Measurements from ENCODE around the gene RBM17.

RBM17 gene

GRCh38 chr10:6082496-6083395 is 6.1 kb upstream of the RBM17 start:
- H3K9me3 Mint-ChIP-seq, result peaks cover 6% of the 10 kb centered on the region
- peak; percentile 6 for ATAC-seq
- peaks cover 67% of the 10 kb centered on the region for H3K4me1 Mint-ChIP-seq
- H3K4me3 Mint-ChIP-seq, result peak overlapping the region; percentile 83
- peaks cover 2% of the 10 kb centered on the region for H3K36me3 Mint-ChIP-seq (ENCODE audit: low read depth)
- peak overlapping the region; percentile 99 for H3K27ac Mint-ChIP-seq
- no peaks in the 10 kb centered on the region for H3K27me3 Mint-ChIP-seq
- no peak for DNase-seq

- DNase-seq (peak; percentile 68), ATAC-seq (peak; percentile 91)
- Mint-ChIP-seq H3K27ac (peak overlapping the region; percentile 99), H3K27me3 (no peaks in the 10 kb centered on the region), H3K36me3 (ENCODE audit: low read depth) (peaks cover 2% of the 10 kb centered on the region), H3K4me3 (peak overlapping the region; percentile 83), H3K4me1 (peaks cover 76% of the 10 kb centered on the region), H3K9me3 (peaks cover 6% of the 10 kb centered on the region)
Observed at GRCh38 chr10:6083523-6084475, 5.0 kb upstream of the RBM17 start.

DNA sequence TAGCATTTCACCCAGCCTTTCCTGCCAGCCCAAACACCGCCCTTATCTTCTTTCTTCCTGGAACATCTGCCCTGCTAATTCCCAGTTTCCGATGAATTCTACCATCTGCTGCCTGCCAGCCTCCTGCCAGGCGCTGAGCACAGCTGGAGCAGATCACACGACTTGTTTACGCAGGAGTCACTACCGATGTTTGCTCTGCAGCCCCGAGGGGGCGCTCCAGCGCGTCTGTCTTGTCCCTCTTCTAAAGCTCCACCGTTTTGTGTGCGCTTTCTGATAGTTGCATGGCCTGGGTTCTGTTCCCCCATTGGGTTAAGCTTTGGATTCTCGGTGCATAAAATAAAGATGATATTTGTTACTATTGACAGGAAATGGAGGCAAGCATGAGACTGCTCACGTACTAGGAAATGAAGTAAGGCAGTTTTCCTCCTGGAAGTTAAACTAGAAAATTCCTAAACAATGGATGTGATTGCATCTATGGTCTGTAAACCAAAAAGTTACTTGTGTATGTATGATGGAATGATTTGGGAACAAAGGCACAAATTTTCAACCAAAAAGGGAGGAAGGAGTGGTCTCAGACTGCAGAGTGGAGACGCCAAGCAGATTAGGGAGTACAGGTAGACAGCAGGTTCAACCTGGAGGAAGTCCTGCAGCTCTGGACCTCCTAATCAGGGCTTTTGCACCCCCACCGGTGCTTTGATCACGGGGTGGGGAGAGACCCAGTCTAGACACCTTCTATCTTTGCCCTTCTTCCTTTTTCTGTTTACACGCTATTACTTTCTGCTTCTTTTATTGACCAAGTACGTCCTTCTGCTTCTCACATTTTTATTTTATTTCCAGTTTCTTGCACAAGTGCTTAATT is 2.2 kb upstream of the RBM17 start:
- peak overlapping the region; percentile 79 for H3K27ac Mint-ChIP-seq
- peaks cover 18% of the 10 kb centered on the region for H3K36me3 Mint-ChIP-seq (ENCODE audit: low read depth)
- H3K9me3 Mint-ChIP-seq, result peaks cover 4% of the 10 kb centered on the region
- H3K4me1 Mint-ChIP-seq, result peaks cover 82% of the 10 kb centered on the region
- no peaks in the 10 kb centered on the region for H3K27me3 Mint-ChIP-seq
- ATAC-seq (peak; percentile 33), DNase-seq (peak; percentile 90)
- peak overlapping the region; percentile 62 for H3K4me3 Mint-ChIP-seq

DNA sequence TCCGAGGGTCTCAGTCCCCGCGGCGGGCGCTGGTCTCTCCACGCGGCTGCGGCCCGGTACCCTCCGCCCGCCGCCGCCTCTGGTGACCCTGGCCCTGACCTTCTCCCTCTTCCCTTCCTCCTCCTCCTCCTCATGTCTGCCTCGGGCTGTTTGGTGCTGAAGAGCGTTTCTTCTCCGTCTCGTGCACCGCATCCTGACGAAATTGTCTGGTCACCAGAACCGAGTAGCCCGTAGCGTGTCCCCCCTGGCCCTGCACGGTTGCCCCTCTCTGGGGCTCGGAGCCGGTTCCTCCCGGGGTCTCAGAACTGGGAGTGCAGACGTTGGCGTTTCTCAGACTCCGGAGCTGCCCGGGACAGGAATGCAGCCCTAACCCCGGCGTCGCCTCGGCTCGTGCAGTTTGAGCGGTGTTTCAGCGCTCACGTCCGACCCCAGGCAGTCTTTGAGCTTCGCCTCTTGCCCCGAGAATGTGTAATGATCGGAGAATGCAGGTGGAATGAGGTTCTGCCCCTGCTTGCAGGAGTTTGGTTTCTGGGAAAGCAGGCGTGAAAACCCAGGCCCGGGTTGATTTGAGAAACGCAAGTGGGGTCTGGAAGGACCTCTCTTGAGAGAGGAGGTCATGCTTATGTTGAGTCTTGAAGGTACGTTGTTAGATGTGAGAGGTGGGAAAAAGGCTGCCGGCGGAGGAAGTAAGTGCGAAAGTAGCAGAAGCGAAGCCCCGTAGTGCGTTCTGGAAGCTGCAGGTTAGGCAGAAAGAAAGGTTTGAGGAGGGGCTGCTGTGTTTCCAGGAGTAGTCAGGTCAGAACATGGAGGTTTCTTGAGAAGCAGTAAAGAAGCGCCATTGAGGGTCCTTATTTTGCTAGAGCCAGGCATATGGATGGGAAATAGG is 743 bp downstream of the RBM17 start:
- ATAC-seq (peak; percentile 1), DNase-seq (no peak)
- Mint-ChIP-seq H3K27me3 (no peaks in the 10 kb centered on the region), H3K4me1 (peaks cover 77% of the 10 kb centered on the region), H3K27ac (peak overlapping the region; percentile 81), H3K9me3 (no peaks in the 10 kb centered on the region), H3K4me3 (peak overlapping the region; percentile 93), H3K36me3 (ENCODE audit: low read depth) (peaks cover 34% of the 10 kb centered on the region)

GRCh38 chr10:6091630-6092029 is 2.8 kb downstream of the RBM17 start:
- Mint-ChIP-seq H3K4me1 (peaks cover 80% of the 10 kb centered on the region), H3K36me3 (ENCODE audit: low read depth) (peaks cover 42% of the 10 kb centered on the region), H3K27me3 (no peaks in the 10 kb centered on the region), H3K27ac (peak overlapping the region; percentile 72), H3K9me3 (no peaks in the 10 kb centered on the region), H3K4me3 (peak overlapping the region; percentile 93)
- no peak for DNase-seq
- no peak for ATAC-seq

- H3K4me1 Mint-ChIP-seq, result peaks cover 76% of the 10 kb centered on the region
- H3K9me3 Mint-ChIP-seq, result no peaks in the 10 kb centered on the region
Observed at GRCh38 chr10:6092731-6093130, 3.9 kb downstream of the RBM17 start.

DNA sequence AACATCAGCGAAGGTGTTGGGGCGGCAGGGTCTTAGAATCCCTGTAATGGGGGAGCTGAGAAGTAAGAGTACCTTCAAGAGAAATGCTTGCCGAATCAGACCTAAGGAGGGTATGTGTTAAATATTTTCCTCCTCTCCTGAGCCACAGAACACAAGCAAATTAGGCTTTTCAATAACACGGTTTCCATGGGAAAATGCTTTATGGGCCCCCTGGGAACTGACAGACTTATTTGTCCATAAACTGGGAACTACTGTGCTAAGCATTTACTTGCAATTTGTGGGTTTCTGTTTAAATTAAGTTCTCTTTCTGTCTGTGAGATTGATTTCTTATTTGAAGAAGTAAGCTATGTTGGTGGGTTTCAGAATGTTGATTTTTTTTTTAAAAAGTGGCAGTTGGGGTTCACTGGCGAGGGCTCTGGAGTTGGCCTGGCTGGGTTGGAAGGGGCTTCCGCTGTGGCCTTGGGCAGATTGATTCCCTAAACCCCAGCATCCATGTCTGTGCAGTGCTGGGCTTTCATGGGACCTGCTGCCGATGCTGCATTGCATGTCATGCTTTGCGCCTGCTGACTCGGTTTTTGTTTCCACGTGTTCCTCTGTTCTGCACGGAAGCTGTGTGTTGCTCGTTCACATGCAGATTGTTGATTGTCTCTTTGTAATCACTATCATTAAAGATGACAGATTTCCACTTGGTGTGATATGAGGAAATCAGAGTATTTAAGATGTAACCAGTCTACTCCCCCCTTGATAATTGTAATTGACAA is 7.2 kb downstream of the RBM17 start:
- Mint-ChIP-seq H3K9me3 (no peaks in the 10 kb centered on the region), H3K4me1 (peaks cover 64% of the 10 kb centered on the region), H3K27ac (peak overlapping the region; percentile 31), H3K4me3 (no peak overlapping the region), H3K27me3 (no peaks in the 10 kb centered on the region), H3K36me3 (ENCODE audit: low read depth) (peaks cover 64% of the 10 kb centered on the region)
- no peak for DNase-seq
- ATAC-seq, result no peak

More at GRCh38 chr10:6092731-6093130, 3.9 kb downstream of the RBM17 start:
- ATAC-seq (no peak), DNase-seq (no peak)
- no peaks in the 10 kb centered on the region for H3K27me3 Mint-ChIP-seq
- peak overlapping the region; percentile 93 for H3K4me3 Mint-ChIP-seq
- peak overlapping the region; percentile 72 for H3K27ac Mint-ChIP-seq
- peaks cover 50% of the 10 kb centered on the region for H3K36me3 Mint-ChIP-seq (ENCODE audit: low read depth)

- ATAC-seq, result no peak
- Mint-ChIP-seq H3K9me3 (no peaks in the 10 kb centered on the region), H3K27me3 (no peaks in the 10 kb centered on the region), H3K4me3 (no peak overlapping the region), H3K36me3 (ENCODE audit: low read depth) (peaks cover 68% of the 10 kb centered on the region), H3K27ac (no peak overlapping the region), H3K4me1 (peaks cover 54% of the 10 kb centered on the region)
- DNase-seq, result no peak
Observed at GRCh38 chr10:6097063-6097462, 8.2 kb downstream of the RBM17 start.

- no peaks in the 10 kb centered on the region for H3K9me3 Mint-ChIP-seq
- no peak overlapping the region for H3K4me3 Mint-ChIP-seq
- peaks cover 51% of the 10 kb centered on the region for H3K4me1 Mint-ChIP-seq
- no peak for ATAC-seq
- H3K36me3 Mint-ChIP-seq (ENCODE audit: low read depth), result peaks cover 70% of the 10 kb centered on the region
- no peak for DNase-seq
- H3K27ac Mint-ChIP-seq, result no peak overlapping the region
- no peaks in the 10 kb centered on the region for H3K27me3 Mint-ChIP-seq
Observed at GRCh38 chr10:6098156-6098555, 9.3 kb downstream of the RBM17 start.

GRCh38 chr10:6100370-6100769 is 11.5 kb downstream of the RBM17 start:
- Mint-ChIP-seq H3K4me3 (no peak overlapping the region), H3K36me3 (ENCODE audit: low read depth) (peaks cover 72% of the 10 kb centered on the region), H3K4me1 (peaks cover 32% of the 10 kb centered on the region), H3K9me3 (no peaks in the 10 kb centered on the region), H3K27ac (peak overlapping the region; percentile 63), H3K27me3 (no peaks in the 10 kb centered on the region)
- DNase-seq, result no peak
- no peak for ATAC-seq

- no peak overlapping the region for H3K27ac Mint-ChIP-seq
- no peak for ATAC-seq
Observed at GRCh38 chr10:6101181-6101580, 12.3 kb downstream of the RBM17 start.

GRCh38 chr10:6102128-6102527 is 13.3 kb downstream of the RBM17 start:
- DNase-seq, result no peak
- peaks cover 72% of the 10 kb centered on the region for H3K36me3 Mint-ChIP-seq (ENCODE audit: low read depth)
- ATAC-seq, result no peak
- H3K27ac Mint-ChIP-seq, result no peak overlapping the region
- no peaks in the 10 kb centered on the region for H3K9me3 Mint-ChIP-seq
- H3K4me3 Mint-ChIP-seq, result no peak overlapping the region
- no peaks in the 10 kb centered on the region for H3K27me3 Mint-ChIP-seq
- peaks cover 19% of the 10 kb centered on the region for H3K4me1 Mint-ChIP-seq

More at GRCh38 chr10:6101181-6101580, 12.3 kb downstream of the RBM17 start:
- Mint-ChIP-seq H3K4me1 (peaks cover 24% of the 10 kb centered on the region), H3K36me3 (ENCODE audit: low read depth) (peaks cover 72% of the 10 kb centered on the region), H3K9me3 (no peaks in the 10 kb centered on the region), H3K27me3 (no peaks in the 10 kb centered on the region), H3K4me3 (no peak overlapping the region)
- DNase-seq, result no peak
